GM12891 (cell line): ENCODE measurements around the gene MRPL3.

Experiments used
- PAX5 ChIP-seq: IDR thresholded peaks from 2 replicates; pipeline ENCODE4 v1.6.1; 2011; ENCODE audit warnings: low read length, moderate library complexity, mild to moderate bottlenecking; ENCODE audit not compliant: insufficient read depth, severe bottlenecking
- POLR2A ChIP-seq: IDR thresholded peaks from 2 replicates; pipeline ENCODE4 v1.6.1; 2011; ENCODE audit warnings: low read depth, low read length, control low read depth
- POLR2AphosphoS5 ChIP-seq: IDR thresholded peaks from 2 replicates; pipeline ENCODE4 v1.6.1; 2011; ENCODE audit warnings: low read depth, low read length, control low read depth
- POU2F2 ChIP-seq: IDR thresholded peaks from 2 replicates; pipeline ENCODE4 v1.6.1; 2011; ENCODE audit warnings: low read depth, mild to moderate bottlenecking, control low read depth, low read length, moderate library complexity
- TAF1 ChIP-seq: IDR thresholded peaks from 2 replicates; pipeline ENCODE4 v1.6.1; 2011; ENCODE audit warnings: low read depth, low read length, control low read depth

GRCh38 chr3:131551761-131552160 lies 49.0 kb upstream of the MRPL3 start:
- no peak for TF ChIP-seq POLR2A
- TF ChIP-seq POLR2AphosphoS5, result no peak
- TF ChIP-seq POU2F2, result no peak
- no peak for TF ChIP-seq PAX5
- no peak for TF ChIP-seq TAF1
